ENCODE measurements around the gene TLR3. TPM values are rescaled to one million over a fixed set of nuclear protein-coding genes. Genes with fewer than 3 reads are reported as not detected.
A peak's percentile ranks its signal among the peaks of the same experiment; 100 is the strongest.
"Not testable (repeated sequence)": the region's sequence is repeated elsewhere in the genome, so short reads cannot be mapped to it uniquely, and the experiment has no call there.

Gene TLR3
- total RNA-seq, 1 experiment from 2014 or later = 0.57 TPM

GRCh38 chr4:186032259-186032658, 36.7 kb upstream of the TLR3 start:
- TF ChIP-seq CTCF (IDR thresholded peaks at IDR 0.05; ENCODE audit: insufficient read depth in 1 of 2, low read depth in 1 of 2, low read length in 1 of 2, severe bottlenecking in 1 of 2, unreplicated experiment in 1 of 2) = peak in 1 of 2 experiments; percentile 30
- no TSS peak for BruUV-seq (replicated peaks)
- H3K9me3 Mint-ChIP-seq (ENCODE audit: unreplicated experiment) = peaks cover 20% of the 10 kb centered on the region
- H3K36me3 ChIP-seq (ENCODE audit: control insufficient read depth, insufficient read depth, low read length) = no peaks in the 10 kb centered on the region
- peaks cover 6% of the 10 kb centered on the region for H3K27me3 Mint-ChIP-seq (ENCODE audit: insufficient read depth, unreplicated experiment)
- CTCF ChIA-PET = interaction anchor here (0.9 to 1.0 kb wide), 2 partner anchors 11 to 105 kb away, joined by 5 read pairs; no protein-coding TSS in a partner anchor
- POLR2A ChIA-PET = no interaction called here
- H3K9me3 ChIP-seq = peaks cover 11% of the 10 kb centered on the region; the same call in 1 of the 2 replicates
- no peaks in the 10 kb centered on the region for H3K4me1 Mint-ChIP-seq (ENCODE audit: low read depth, unreplicated experiment)
- no peaks in the 10 kb centered on the region for H3K4me1 ChIP-seq
- no peak overlapping the region for H3K4me3 ChIP-seq (ENCODE audit: low read depth, low read length)
- no peak for DNase-seq
- H3K4me3 Mint-ChIP-seq (ENCODE audit: unreplicated experiment) = no peak overlapping the region
- H3K27me3 ChIP-seq (replicated peaks; ENCODE audit: control insufficient read depth, insufficient read depth, low read length) = no peaks in the 10 kb centered on the region
- no peak overlapping the region for H3K27ac Mint-ChIP-seq (ENCODE audit: unreplicated experiment)
- no peaks in the 10 kb centered on the region for H3K36me3 Mint-ChIP-seq (ENCODE audit: insufficient read depth, unreplicated experiment)
- intact Hi-C loops (cut with micrococcal nuclease; ENCODE audit: unreplicated experiment) = loop anchor here (10.0 kb wide), 1 partner anchor 637 kb away; the partner anchor contains the start of genes ANKRD37 and LRP2BP

- H3K36me3 Mint-ChIP-seq (ENCODE audit: insufficient read depth, unreplicated experiment) = no peaks in the 10 kb centered on the region
Measured at GRCh38 chr4:186033027-186033426, 35.9 kb upstream of the TLR3 start.

GRCh38 chr4:186034613-186035012, 34.3 kb upstream of the TLR3 start:
- H3K27ac Mint-ChIP-seq (ENCODE audit: unreplicated experiment); H3K4me3 Mint-ChIP-seq (ENCODE audit: unreplicated experiment); H3K4me1 Mint-ChIP-seq (ENCODE audit: low read depth, unreplicated experiment); H3K36me3 ChIP-seq (ENCODE audit: control insufficient read depth, insufficient read depth, low read length); H3K27me3 ChIP-seq (replicated peaks; ENCODE audit: control insufficient read depth, insufficient read depth, low read length); H3K27me3 Mint-ChIP-seq (ENCODE audit: insufficient read depth, unreplicated experiment); BruUV-seq (replicated peaks); H3K9me3 ChIP-seq; H3K36me3 Mint-ChIP-seq (ENCODE audit: insufficient read depth, unreplicated experiment); H3K4me1 ChIP-seq; POLR2A ChIA-PET; DNase-seq; H3K4me3 ChIP-seq (ENCODE audit: low read depth, low read length); CTCF ChIA-PET: not testable (repeated sequence)
- intact Hi-C loops (cut with micrococcal nuclease; ENCODE audit: unreplicated experiment) = loop anchor here (10.0 kb wide), 1 partner anchor 640 kb away; the partner anchor contains the start of genes ANKRD37 and LRP2BP
- peaks cover 15% of the 10 kb centered on the region for H3K9me3 Mint-ChIP-seq (ENCODE audit: unreplicated experiment)

More at GRCh38 chr4:186033027-186033426, 35.9 kb upstream of the TLR3 start:
- ChIA-PET POLR2A (no interaction called here), CTCF (no interaction called here)
- intact Hi-C loops (cut with micrococcal nuclease; ENCODE audit: unreplicated experiment) = loop anchor here (10.0 kb wide), 1 partner anchor 638 kb away; the partner anchor contains the start of genes ANKRD37 and LRP2BP
- H3K4me3 Mint-ChIP-seq (ENCODE audit: unreplicated experiment) = no peak overlapping the region
- peaks cover 6% of the 10 kb centered on the region for H3K27me3 Mint-ChIP-seq (ENCODE audit: insufficient read depth, unreplicated experiment)
- no peak for DNase-seq
- H3K9me3 Mint-ChIP-seq (ENCODE audit: unreplicated experiment) = peaks cover 25% of the 10 kb centered on the region
- peaks cover 13% of the 10 kb centered on the region; the same call in 1 of the 2 replicates for H3K9me3 ChIP-seq
- no peak overlapping the region for H3K4me3 ChIP-seq (ENCODE audit: low read depth, low read length)
- BruUV-seq (replicated peaks) = no TSS peak
- no peaks in the 10 kb centered on the region for H3K27me3 ChIP-seq (replicated peaks; ENCODE audit: control insufficient read depth, insufficient read depth, low read length)
- H3K4me1 ChIP-seq = no peaks in the 10 kb centered on the region
- no peaks in the 10 kb centered on the region for H3K36me3 ChIP-seq (ENCODE audit: control insufficient read depth, insufficient read depth, low read length)
- no peaks in the 10 kb centered on the region for H3K4me1 Mint-ChIP-seq (ENCODE audit: low read depth, unreplicated experiment)
- no peak for TF ChIP-seq CTCF (IDR thresholded peaks at IDR 0.05; ENCODE audit: insufficient read depth in 1 of 2, low read depth in 1 of 2, low read length in 1 of 2, severe bottlenecking in 1 of 2, unreplicated experiment in 1 of 2)
- H3K27ac Mint-ChIP-seq (ENCODE audit: unreplicated experiment) = no peak overlapping the region

Data from Caco-2 (cell line).